Measurements from ENCODE around the gene GOLGA2. TPM values are rescaled to one million over a fixed set of nuclear protein-coding genes. Genes with fewer than 3 reads are reported as not detected.

Gene GOLGA2
- total and polyA plus RNA-seq, 2 of the 13 experiments (the other 11 are each of a cell fraction or from before 2014, with no cell fraction given): 45.3 to 45.8 TPM

- TF ChIP-seq KIAA2018 (CRISPR knock-in tag; IDR thresholded peaks at IDR 0.05; ENCODE audit: borderline replicate concordance) (no peak), EP300 (IDR thresholded peaks at IDR 0.05; ENCODE audit: low read depth in 2 of 2, low read length in 2 of 2) (0 out of 4 replicates have a peak, but pooled peaks of 1 of the 2 experiments have one; percentile 1), EP300 (CRISPR knock-in tag; IDR thresholded peaks at IDR 0.05; ENCODE audit: borderline replicate concordance) (no peak), MAZ (IDR thresholded peaks at IDR 0.05; ENCODE audit: borderline replicate concordance, low read depth, low read length) (0 out of 2 replicates have a peak, but pooled peaks have one; percentile 10), MAZ (CRISPR knock-in tag; IDR thresholded peaks at IDR 0.05; ENCODE audit: low read depth) (no peak), HNF4A (CRISPR knock-in tag; IDR thresholded peaks at IDR 0.05) (peak; percentile 83), ONECUT2 (CRISPR knock-in tag; IDR thresholded peaks at IDR 0.05) (no peak), ZNF660 (CRISPR knock-in tag; IDR thresholded peaks at IDR 0.05; ENCODE audit: borderline replicate concordance, low read depth) (no peak), PRMT3 (CRISPR knock-in tag; IDR thresholded peaks at IDR 0.05; ENCODE audit: borderline replicate concordance, low read depth) (no peak), ZNF724P (CRISPR knock-in tag; IDR thresholded peaks at IDR 0.05; ENCODE audit: borderline replicate concordance) (no peak), HCFC1 (IDR thresholded peaks at IDR 0.05; ENCODE audit: low read depth, low read length) (no peak; the same call in 1 of the 2 replicates), ZMYM2 (CRISPR knock-in tag; IDR thresholded peaks at IDR 0.05) (no peak), ATF4 (CRISPR knock-in tag; IDR thresholded peaks at IDR 0.05) (no peak), ZBTB42 (CRISPR knock-in tag; IDR thresholded peaks at IDR 0.05) (no peak), ZNF543 (CRISPR knock-in tag; IDR thresholded peaks at IDR 0.05) (no peak; the same call in 1 of the 2 replicates), ZNF761 (CRISPR knock-in tag; conservative IDR thresholded peaks at IDR 0.05) (no peak), BCLAF1 (IDR thresholded peaks at IDR 0.05) (no peak), ZNF124 (CRISPR knock-in tag; IDR thresholded peaks at IDR 0.05) (no peak), POLR2A (IDR thresholded peaks at IDR 0.05; ENCODE audit: insufficient read depth in 1 of 2, low read depth in 2 of 2, low read length in 2 of 2) (peak; percentile 94 to 99)
These were observed 284 bp upstream of the GOLGA2 start, which contains the start of gene SWI5 (continued) for GRCh38 chr9:128276008-128276573.

Measured in HepG2 (cell line).